Kidney (tissue), 14 donors: ENCODE results near the gene ILKAP. TPM values are rescaled to one million over a fixed set of nuclear protein-coding genes. Genes with fewer than 3 reads are reported as not detected.

Experiments
- DNase-seq, 5 donors: peaks; one replicate each; pipeline ENCODE4 v3.0.0-alpha.2; 2013 to 2020
- FAIRE-seq: peaks from 2 replicates; lab custom pipeline; 2012; peaks lifted over from hg19 to GRCh38; lab: Jason Lieb, UNC
- H3K27ac ChIP-seq, 2 donors: one replicate each; pipeline ENCODE4 v1.7.0; 2013; ENCODE audit warnings: low read depth in 2 of 2, low read length in 2 of 2, inconsistent platforms in 1 of 2
- H3K27me3 ChIP-seq: one replicate; pipeline ENCODE4 v1.7.1; 2013; ENCODE audit warnings: low read length, inconsistent platforms; ENCODE audit not compliant: control insufficient read depth, insufficient read depth
- H3K36me3 ChIP-seq, 3 donors: one replicate each; pipeline versions ENCODE4 v1.7.0 to v1.7.1; 2013; ENCODE audit warnings: low read length in 3 of 3, control low read depth in 1 of 3, inconsistent platforms in 1 of 3; ENCODE audit not compliant: insufficient read depth in 3 of 3, control insufficient read depth in 2 of 3
- H3K4me1 ChIP-seq, 3 donors: one replicate each; pipeline versions ENCODE4 v1.7.0 to v1.7.1; 2013; ENCODE audit warnings: low read length in 3 of 3, inconsistent platforms in 1 of 3, low read depth in 1 of 3; ENCODE audit not compliant: control insufficient read depth in 2 of 3, insufficient read depth in 2 of 3
- H3K4me3 ChIP-seq, 3 donors: one replicate each; pipeline versions ENCODE4 v1.7.0 to v1.8.1; 2013; ENCODE audit warnings: low read length in 3 of 3, control low read depth in 1 of 3, inconsistent platforms in 1 of 3
- H3K9ac ChIP-seq, 3 donors: one replicate each; pipeline versions ENCODE4 v1.7.0 to v1.7.1; 2013; ENCODE audit warnings: low read length in 3 of 3, control low read depth in 1 of 3, inconsistent platforms in 1 of 3
- H3K9me3 ChIP-seq, 3 donors: one replicate each; pipeline versions ENCODE4 v1.7.0 to v1.7.1; 2013; ENCODE audit warnings: low read length in 3 of 3, control low read depth in 1 of 3, inconsistent platforms in 1 of 3; ENCODE audit not compliant: control insufficient read depth in 2 of 3, insufficient read depth in 1 of 3
- CTCF ChIP-seq: IDR thresholded peaks from 3 replicates; pipeline ENCODE4 v1.5.1; 2012; ENCODE audit warnings: mild to moderate bottlenecking, moderate library complexity, borderline replicate concordance; ENCODE audit not compliant: insufficient read depth; ENCODE audit errors: extremely low read depth
- intact Hi-C: fragments of 100-400 bp; cut with DNase I; formaldehyde crosslinking; loops from one replicate; pipeline ENCODE4 v1.11.1; 2022
- polyA plus RNA-seq: library from polyadenylated mRNA; stranded (reverse); fragments of 350-450 nt; fragmentation: Illumina TruSeq; extraction: RNeasy Lipid Tissue Mini Kit (QIAGEN cat#74804); gene quantifications from one replicate; pipeline ENCODE4 v1.2.3, GENCODE V29; 2014; ENCODE audit warnings: low read depth, low replicate concordance; ENCODE audit not compliant: insufficient read depth
- total RNA-seq: library from RNA; stranded (reverse); fragmentation: NEBNext Ultra II Directional; extraction: Animal tissue kit (Norgen Biotek cat#: 25700); gene quantifications from one replicate; pipeline ENCODE4 v1.2.1, GENCODE V29; 2021
- donor health status: control.
- donor health status: control.
- donor health status: control.
- donor health status: control.
- donor health status: control.
- donor health status: DM: yes; HTN: yes; CAD: no.
- donor health status: Normal renal cell carcinoma (clear cell type).

The ILKAP gene
- total and polyA plus RNA-seq, 2 donors from 2014 or later: 38.4 to 47.7 TPM

- Histone ChIP-seq H3K9me3 (no peaks in the 10 kb centered on the region), H3K36me3 (no peaks in the 10 kb centered on the region), H3K4me3 (no peak overlapping the region), H3K27me3 (no peaks in the 10 kb centered on the region), H3K4me1 (peaks cover 0 to 2% (median 0%) of the 10 kb centered on the region in 3 donors), H3K27ac (no peak overlapping the region), H3K9ac (no peak overlapping the region)
- DNase-seq: no peak
- intact Hi-C loops: no loop called here
- no peak for FAIRE-seq
- TF ChIP-seq CTCF: no peak
These were observed 58.4 kb downstream of the ILKAP start for GRCh38 chr2:238145046-238145445.

- Histone ChIP-seq H3K4me3 (no peak overlapping the region), H3K9me3 (no peaks in the 10 kb centered on the region), H3K9ac (no peak overlapping the region), H3K27me3 (no peaks in the 10 kb centered on the region), H3K4me1 (peaks cover 0 to 2% (median 0%) of the 10 kb centered on the region in 3 donors), H3K27ac (no peak overlapping the region), H3K36me3 (no peaks in the 10 kb centered on the region)
- intact Hi-C loops: no loop called here
- no peak for DNase-seq
- TF ChIP-seq CTCF: no peak
- FAIRE-seq: no peak
These were observed 59.2 kb downstream of the ILKAP start for GRCh38 chr2:238144262-238144661.

GRCh38 chr2:238143239-238143951 lies 60.1 kb downstream of the ILKAP start:
- peaks cover 0 to 2% (median 0%) of the 10 kb centered on the region in 3 donors for H3K4me1 ChIP-seq
- FAIRE-seq (no peak), DNase-seq (no peak)
- intact Hi-C loops: no loop called here
- no peak overlapping the region for H3K4me3 ChIP-seq
- no peak overlapping the region for H3K27ac ChIP-seq
- no peaks in the 10 kb centered on the region for H3K27me3 ChIP-seq
- H3K36me3 ChIP-seq: no peaks in the 10 kb centered on the region
- no peak overlapping the region for H3K9ac ChIP-seq
- no peak for TF ChIP-seq CTCF
- no peaks in the 10 kb centered on the region for H3K9me3 ChIP-seq
